CD14-positive monocyte (primary cell): Measurements from ENCODE around the gene KCNAB1. TPM values are rescaled to one million over a fixed set of nuclear protein-coding genes. Genes with fewer than 3 reads are reported as not detected.

Source experiments
- DNase-seq, 3 donors: peaks; one replicate each; pipeline ENCODE4 v3.0.0-alpha.2; 2011 to 2022
- H2AFZ ChIP-seq: 2 replicates; pipeline ENCODE4 v1.6.0; 2012; ENCODE audit warnings: mild to moderate bottlenecking, low read depth, low read length, inconsistent platforms; ENCODE audit not compliant: insufficient read depth, poor library complexity, severe bottlenecking
- H3K27ac ChIP-seq, 2 donors: 1 replicate in 1 of 2; 2 replicates in 1 of 2; pipeline ENCODE4 v1.5.1; 2012 to 2013; ENCODE audit warnings: low read length in 2 of 2, control low read depth in 1 of 2, inconsistent platforms in 1 of 2, low read depth in 1 of 2, mild to moderate bottlenecking in 1 of 2
- H3K27me3 ChIP-seq, 2 donors: one replicate each; pipeline versions ENCODE4 v1.6.0 to v1.6.1; 2011 to 2013; ENCODE audit warnings: low read length in 2 of 2; ENCODE audit not compliant: control insufficient read depth in 2 of 2, insufficient read depth in 2 of 2
- H3K36me3 ChIP-seq, 2 donors: replicated peaks in 1 of 2; 1 replicate in 1 of 2; 2 replicates in 1 of 2; pipeline versions ENCODE4 v1.5.1 to v1.6.1; 2012 to 2013; ENCODE audit warnings: low read length in 2 of 2, control low read depth in 1 of 2, inconsistent platforms in 1 of 2, mild to moderate bottlenecking in 1 of 2; ENCODE audit not compliant: insufficient read depth in 2 of 2, control insufficient read depth in 1 of 2
- H3K4me1 ChIP-seq, 2 donors: 1 replicate in 1 of 2; 2 replicates in 1 of 2; pipeline versions ENCODE4 v1.5.1 to v1.6.1; 2012 to 2013; ENCODE audit warnings: low read length in 2 of 2, control low read depth in 1 of 2, inconsistent platforms in 1 of 2, mild to moderate bottlenecking in 1 of 2, moderate library complexity in 1 of 2; ENCODE audit not compliant: insufficient read depth in 2 of 2, control insufficient read depth in 1 of 2
- H3K4me2 ChIP-seq: replicated peaks from 2 replicates; pipeline ENCODE3; 2012; ENCODE audit warnings: low read length, moderate library complexity, mild to moderate bottlenecking; ENCODE audit not compliant: poor library complexity, severe bottlenecking; ENCODE audit errors: extremely low read depth
- H3K4me3 ChIP-seq, 3 experiments: fragments of 200-600 bp in 1 of 3; sonication (generic) in 1 of 3; replicated peaks in 1 of 3; 1 replicate in 2 of 3; 2 replicates in 1 of 3; pipeline ENCODE4 v1.5.1; 2011 to 2013; ENCODE audit warnings: low read length in 3 of 3, mild to moderate bottlenecking in 3 of 3, control low read depth in 2 of 3, low read depth in 2 of 3, inconsistent platforms in 1 of 3, moderate library complexity in 1 of 3
- H3K79me2 ChIP-seq: 2 replicates; pipeline ENCODE4 v1.6.0; 2012; ENCODE audit warnings: mild to moderate bottlenecking, control low read depth, inconsistent platforms, low read length, moderate library complexity; ENCODE audit not compliant: insufficient read depth
- H3K9ac ChIP-seq: 2 replicates; pipeline ENCODE4 v1.6.0; 2017; ENCODE audit warnings: low read length, mild to moderate bottlenecking; ENCODE audit not compliant: insufficient read depth, poor library complexity, severe bottlenecking
- H3K9me3 ChIP-seq, 2 donors: replicated peaks in 1 of 2; 1 replicate in 1 of 2; 2 replicates in 1 of 2; pipeline versions ENCODE4 v1.5.1 to v1.6.1; 2012 to 2013; ENCODE audit warnings: low read length in 2 of 2, control low read depth in 1 of 2; ENCODE audit not compliant: control insufficient read depth in 1 of 2, insufficient read depth in 1 of 2
- H4K20me1 ChIP-seq: 2 replicates; pipeline ENCODE4 v1.6.0; 2012; ENCODE audit warnings: mild to moderate bottlenecking, low read length, control low read depth, moderate library complexity; ENCODE audit not compliant: insufficient read depth
- H3K27ac Mint-ChIP-seq, 7 donors: one replicate each; pipeline ENCODE4 v1.8.0; 2020; ENCODE audit warnings: mild to moderate bottlenecking in 7 of 7, mixed read lengths in 7 of 7, moderate library complexity in 6 of 7, inconsistent platforms in 2 of 7
- H3K27me3 Mint-ChIP-seq, 3 donors: one replicate each; pipeline ENCODE4 v1.8.0; 2021 to 2022; ENCODE audit warnings: low read depth in 3 of 3, mild to moderate bottlenecking in 3 of 3, mixed read lengths in 3 of 3, moderate library complexity in 3 of 3, inconsistent platforms in 1 of 3
- H3K36me3 Mint-ChIP-seq, 2 donors: one replicate each; pipeline ENCODE4 v1.8.0; 2020; ENCODE audit warnings: mixed read lengths in 2 of 2, inconsistent platforms in 1 of 2, mild to moderate bottlenecking in 1 of 2
- H3K4me1 Mint-ChIP-seq: one replicate; pipeline ENCODE4 v1.8.0; 2020; ENCODE audit warnings: mild to moderate bottlenecking, mixed read lengths
- H3K4me3 Mint-ChIP-seq, 2 donors: one replicate each; pipeline ENCODE4 v1.8.0; 2020; ENCODE audit warnings: mild to moderate bottlenecking in 2 of 2, mixed read lengths in 2 of 2, moderate library complexity in 1 of 2
- H3K9me3 Mint-ChIP-seq, 7 donors: one replicate each; pipeline ENCODE4 v1.8.0; 2020 to 2022; ENCODE audit warnings: mixed read lengths in 7 of 7, mild to moderate bottlenecking in 6 of 7, moderate library complexity in 6 of 7, inconsistent platforms in 2 of 7
- CTCF ChIP-seq: fragments of 200-600 bp; IDR thresholded peaks from one replicate; pipeline ENCODE4 v1.8.0; 2022; ENCODE audit warnings: antibody characterized with exemption, mild to moderate bottlenecking
- WGBS: methylation state at CpG from one replicate; pipeline ENCODE4 v1.1.5; 2013; ENCODE audit warnings: missing lambda C conversion rate; ENCODE audit not compliant: insufficient coverage; 5-methylcytosine and 5-hydroxymethylcytosine counted together
- intact Hi-C, 2 donors: fragments of 100-400 bp; cut with micrococcal nuclease; formaldehyde crosslinking; loops; one replicate each; pipeline versions ENCODE4 v1.15.0 to v1.15.1; 2023
- polyA plus RNA-seq, 3 donors: library from polyadenylated mRNA; depleted of rRNA in 1 of 3; unstranded in 2 of 3; stranded (reverse) in 1 of 3; fragments of 300-500 nt in 2 of 3; fragments of >200 nt in 1 of 3; fragmentation: Illumina TruSeq in 2 of 3; gene quantifications; 1 replicate in 2 of 3; 2 replicates in 1 of 3; pipeline ENCODE4 v1.2.3, GENCODE V29; 2012 to 2021

Gene KCNAB1
- polyA plus RNA-seq, 3 donors, result 0.08 to 0.14 TPM; not detected in 1

- Mint-ChIP-seq H3K27ac (no peak overlapping the region), H3K36me3 (peaks cover 5 to 10% of the 10 kb centered on the region in 2 donors), H3K9me3 (no peaks in the 10 kb centered on the region), H3K4me3 (no peak overlapping the region), H3K27me3 (peaks cover 0 to 5% (median 0%) of the 10 kb centered on the region in 3 donors), H3K4me1 (peaks cover 5% of the 10 kb centered on the region)
- Histone ChIP-seq H3K79me2 (no peaks in the 10 kb centered on the region), H2AFZ (no peak overlapping the region), H3K36me3 (no peaks in the 10 kb centered on the region), H4K20me1 (no peaks in the 10 kb centered on the region), H3K9me3 (no peaks in the 10 kb centered on the region), H3K4me3 (no peak overlapping the region), H3K4me2 (no peak overlapping the region), H3K27ac (no peak overlapping the region), H3K27me3 (no peaks in the 10 kb centered on the region), H3K9ac (no peak overlapping the region), H3K4me1 (no peaks in the 10 kb centered on the region)
- WGBS, result 100% methylated on average over 3 of the region's 5 CpGs
- no peak for DNase-seq
- intact Hi-C loops, result loop anchor here in 1 of 2 donors (10.0 kb wide), 1 partner anchor 376 kb away; no protein-coding TSS in a partner anchor
- no peak for TF ChIP-seq CTCF
Observed at GRCh38 chr3:156530980-156531379, 410.6 kb downstream of the KCNAB1 start.

DNA sequence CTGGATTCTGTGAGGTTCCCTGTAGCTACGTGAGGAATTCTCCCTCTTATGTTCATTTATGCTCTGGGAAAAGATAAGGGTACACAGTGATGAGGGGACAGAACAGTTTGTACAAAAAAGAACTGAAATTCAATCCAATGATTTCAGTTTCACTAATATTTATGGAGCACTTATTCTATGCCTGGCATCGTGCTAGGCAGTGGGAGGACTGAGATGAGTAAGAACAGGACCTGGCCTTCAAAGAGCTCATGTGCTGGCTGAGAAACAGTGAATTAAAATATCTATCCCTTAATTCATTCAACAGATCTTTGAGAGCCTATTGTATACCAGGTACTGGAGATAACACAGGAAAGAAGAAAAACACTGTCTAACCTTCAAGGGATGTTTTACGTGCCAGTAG is 412.4 kb downstream of the KCNAB1 start:
- WGBS, result no CpG with 5 or more reads among the region's 3 CpGs
- H3K36me3 ChIP-seq, result peaks cover 1 to 13% of the 10 kb centered on the region in 2 donors
- no peak overlapping the region for H3K27ac Mint-ChIP-seq
- H3K36me3 Mint-ChIP-seq, result peaks cover 5 to 10% of the 10 kb centered on the region in 2 donors
- no peak overlapping the region for H3K4me3 Mint-ChIP-seq
- no peak overlapping the region for H3K4me3 ChIP-seq
- TF ChIP-seq CTCF, result no peak
- no peaks in the 10 kb centered on the region for H4K20me1 ChIP-seq
- H2AFZ ChIP-seq, result no peak overlapping the region
- H3K79me2 ChIP-seq, result no peaks in the 10 kb centered on the region
- H3K27ac ChIP-seq, result no peak overlapping the region
- peaks cover 5% of the 10 kb centered on the region for H3K4me1 Mint-ChIP-seq
- no peak overlapping the region for H3K4me2 ChIP-seq
- no peaks in the 10 kb centered on the region for H3K4me1 ChIP-seq
- H3K9ac ChIP-seq, result no peak overlapping the region
- H3K9me3 ChIP-seq, result no peaks in the 10 kb centered on the region
- H3K27me3 Mint-ChIP-seq, result peaks cover 0 to 5% (median 0%) of the 10 kb centered on the region in 3 donors
- intact Hi-C loops, result loop anchor here in 1 of 2 donors (10.0 kb wide), 1 partner anchor 378 kb away; no protein-coding TSS in a partner anchor
- no peaks in the 10 kb centered on the region for H3K9me3 Mint-ChIP-seq
- H3K27me3 ChIP-seq, result no peaks in the 10 kb centered on the region
- no peak for DNase-seq
